Spleen (tissue), 7 donors: ENCODE results near the gene SHROOM4.

Source experiments
- POLR2AphosphoS5 ChIP-seq, 3 donors: sonication (generic); formaldehyde crosslinking; IDR thresholded peaks; one replicate each; pipeline ENCODE4 v1.5.1; 2017; ENCODE audit warnings: antibody characterized with exemption in 3 of 3
- TF ChIP-seq, protein P1 (sequence below), 11 experiments: fragments of 200-600 bp in 7 of 11; fragments of 450-650 bp in 4 of 11; sonication (generic) in 4 of 11; IDR thresholded peaks in 8 of 11; conservative IDR thresholded peaks in 3 of 11; 1 replicate in 7 of 11; 2 replicates in 4 of 11; pipeline versions ENCODE4 v1.4.0 to v1.8.0; 2016 to 2021; ENCODE audit warnings: antibody characterized with exemption in 11 of 11, inconsistent platforms in 4 of 11, mild to moderate bottlenecking in 1 of 11
- donor health status: DM: no; HTN: no; CAD: no; lungs with moderate emphysema.
- donor health status: DM: no; HTN: no; CAD: no.
- donor health status: DM: no; HTN: no; CAD: no.

DNA sequence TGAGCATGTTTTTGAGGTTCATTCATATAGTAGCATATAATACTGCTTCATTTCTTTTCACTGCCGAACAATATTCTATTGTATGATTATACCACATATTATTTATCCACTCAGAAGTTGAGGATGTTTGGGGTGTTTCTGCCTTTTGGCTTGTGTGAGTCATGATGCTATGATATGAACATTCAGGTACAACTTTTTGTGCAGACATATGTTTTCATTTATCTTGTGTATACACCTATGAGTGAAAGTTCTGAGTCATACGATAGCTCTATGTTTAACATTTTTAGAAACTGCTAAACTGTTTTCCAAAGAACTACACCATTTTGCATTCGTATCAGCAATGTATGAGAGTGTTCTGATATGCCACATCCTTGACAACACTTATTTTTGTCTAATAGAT, 57.7 kb downstream of the SHROOM4 start:
- TF ChIP-seq, protein P1, sequence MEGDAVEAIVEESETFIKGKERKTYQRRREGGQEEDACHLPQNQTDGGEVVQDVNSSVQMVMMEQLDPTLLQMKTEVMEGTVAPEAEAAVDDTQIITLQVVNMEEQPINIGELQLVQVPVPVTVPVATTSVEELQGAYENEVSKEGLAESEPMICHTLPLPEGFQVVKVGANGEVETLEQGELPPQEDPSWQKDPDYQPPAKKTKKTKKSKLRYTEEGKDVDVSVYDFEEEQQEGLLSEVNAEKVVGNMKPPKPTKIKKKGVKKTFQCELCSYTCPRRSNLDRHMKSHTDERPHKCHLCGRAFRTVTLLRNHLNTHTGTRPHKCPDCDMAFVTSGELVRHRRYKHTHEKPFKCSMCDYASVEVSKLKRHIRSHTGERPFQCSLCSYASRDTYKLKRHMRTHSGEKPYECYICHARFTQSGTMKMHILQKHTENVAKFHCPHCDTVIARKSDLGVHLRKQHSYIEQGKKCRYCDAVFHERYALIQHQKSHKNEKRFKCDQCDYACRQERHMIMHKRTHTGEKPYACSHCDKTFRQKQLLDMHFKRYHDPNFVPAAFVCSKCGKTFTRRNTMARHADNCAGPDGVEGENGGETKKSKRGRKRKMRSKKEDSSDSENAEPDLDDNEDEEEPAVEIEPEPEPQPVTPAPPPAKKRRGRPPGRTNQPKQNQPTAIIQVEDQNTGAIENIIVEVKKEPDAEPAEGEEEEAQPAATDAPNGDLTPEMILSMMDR (IDR thresholded peaks at IDR 0.05 in 8 of 11, conservative IDR thresholded peaks at IDR 0.05 in 3 of 11): no peak
- no peak for TF ChIP-seq POLR2AphosphoS5 (IDR thresholded peaks at IDR 0.05)
